ENCODE data around the gene UBC.

DNA sequence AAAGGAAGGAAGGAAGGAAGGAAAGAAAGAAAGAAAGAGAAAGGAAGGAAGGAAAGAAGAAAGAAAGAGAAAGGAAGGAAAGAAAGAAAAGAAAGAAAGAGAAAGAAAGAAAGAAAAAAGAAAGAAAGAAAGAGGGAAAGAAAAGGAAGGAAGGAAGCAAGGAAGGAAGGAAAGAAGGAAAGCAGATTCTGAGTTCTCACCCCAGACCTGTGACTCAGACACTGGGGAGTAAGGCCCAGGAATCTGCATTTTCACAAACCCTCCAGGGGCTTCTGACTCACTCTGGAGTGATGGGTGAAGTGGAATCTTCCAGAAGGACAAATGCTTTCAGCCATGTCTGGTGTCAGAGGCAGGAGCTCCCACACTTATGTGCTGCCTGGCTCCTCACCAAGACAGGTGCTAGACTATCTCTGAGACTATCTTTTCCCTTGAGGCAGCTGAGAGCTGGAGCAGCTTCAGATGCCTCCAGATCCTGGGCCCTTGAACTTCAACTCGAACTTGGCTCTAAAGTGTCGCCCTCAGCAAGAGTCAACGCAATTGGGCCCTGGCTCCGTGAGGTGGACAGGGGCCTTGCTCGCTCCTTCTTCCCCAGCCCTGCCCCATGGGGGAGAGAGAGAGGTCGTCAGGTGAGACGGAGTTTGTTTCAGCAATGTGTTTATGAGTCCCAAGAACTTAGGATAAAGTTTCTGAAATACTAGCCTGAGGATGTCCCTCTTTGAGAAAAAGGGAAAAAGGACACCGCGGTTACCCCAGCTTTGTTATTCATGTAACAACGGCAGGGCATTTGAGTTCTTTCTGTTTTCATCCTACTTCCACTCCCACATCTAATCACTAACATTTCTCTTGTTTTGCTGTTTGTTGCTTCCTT is 31.0 kb downstream of the UBC start:
- TF ChIP-seq, protein P1, sequence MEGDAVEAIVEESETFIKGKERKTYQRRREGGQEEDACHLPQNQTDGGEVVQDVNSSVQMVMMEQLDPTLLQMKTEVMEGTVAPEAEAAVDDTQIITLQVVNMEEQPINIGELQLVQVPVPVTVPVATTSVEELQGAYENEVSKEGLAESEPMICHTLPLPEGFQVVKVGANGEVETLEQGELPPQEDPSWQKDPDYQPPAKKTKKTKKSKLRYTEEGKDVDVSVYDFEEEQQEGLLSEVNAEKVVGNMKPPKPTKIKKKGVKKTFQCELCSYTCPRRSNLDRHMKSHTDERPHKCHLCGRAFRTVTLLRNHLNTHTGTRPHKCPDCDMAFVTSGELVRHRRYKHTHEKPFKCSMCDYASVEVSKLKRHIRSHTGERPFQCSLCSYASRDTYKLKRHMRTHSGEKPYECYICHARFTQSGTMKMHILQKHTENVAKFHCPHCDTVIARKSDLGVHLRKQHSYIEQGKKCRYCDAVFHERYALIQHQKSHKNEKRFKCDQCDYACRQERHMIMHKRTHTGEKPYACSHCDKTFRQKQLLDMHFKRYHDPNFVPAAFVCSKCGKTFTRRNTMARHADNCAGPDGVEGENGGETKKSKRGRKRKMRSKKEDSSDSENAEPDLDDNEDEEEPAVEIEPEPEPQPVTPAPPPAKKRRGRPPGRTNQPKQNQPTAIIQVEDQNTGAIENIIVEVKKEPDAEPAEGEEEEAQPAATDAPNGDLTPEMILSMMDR (IDR thresholded peaks at IDR 0.05): no peak
- TF ChIP-seq POLR2A (IDR thresholded peaks at IDR 0.05): no peak

All from stomach (tissue), 4 donors.